ENCODE results near the gene PXT1. TPM values are rescaled to one million over a fixed set of nuclear protein-coding genes. Genes with fewer than 3 reads are reported as not detected.
A peak's percentile ranks its signal among the peaks of the same experiment; 100 is the strongest.
"Not testable (repeated sequence)": the region's sequence is repeated elsewhere in the genome, so short reads cannot be mapped to it uniquely, and the experiment has no call there.

Gene PXT1
- total RNA-seq, 1 donor from 2014 or later, result 0.10 TPM

DNA sequence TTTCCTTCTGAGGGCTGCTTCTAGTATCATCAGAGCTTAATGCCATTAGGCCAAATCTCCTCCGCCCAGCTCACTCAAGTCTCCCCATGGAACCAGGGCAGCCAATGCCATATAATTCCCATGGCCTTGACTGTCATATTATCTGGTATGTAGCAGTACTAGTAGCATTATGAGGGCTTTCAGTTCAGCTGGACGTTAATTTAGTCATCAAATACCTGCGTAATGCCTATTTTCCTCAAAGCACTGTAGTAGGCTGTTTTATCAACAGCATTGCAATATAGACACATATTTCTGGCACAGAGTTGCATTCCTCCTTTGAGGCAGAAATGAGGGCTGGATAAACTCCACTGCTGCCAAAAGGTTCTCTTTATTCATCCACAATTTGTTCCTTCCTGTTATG lies 1.8 kb upstream of the PXT1 start:
- no peak for ATAC-seq
- no peak for DNase-seq (ENCODE audit: low spot score)

DNA sequence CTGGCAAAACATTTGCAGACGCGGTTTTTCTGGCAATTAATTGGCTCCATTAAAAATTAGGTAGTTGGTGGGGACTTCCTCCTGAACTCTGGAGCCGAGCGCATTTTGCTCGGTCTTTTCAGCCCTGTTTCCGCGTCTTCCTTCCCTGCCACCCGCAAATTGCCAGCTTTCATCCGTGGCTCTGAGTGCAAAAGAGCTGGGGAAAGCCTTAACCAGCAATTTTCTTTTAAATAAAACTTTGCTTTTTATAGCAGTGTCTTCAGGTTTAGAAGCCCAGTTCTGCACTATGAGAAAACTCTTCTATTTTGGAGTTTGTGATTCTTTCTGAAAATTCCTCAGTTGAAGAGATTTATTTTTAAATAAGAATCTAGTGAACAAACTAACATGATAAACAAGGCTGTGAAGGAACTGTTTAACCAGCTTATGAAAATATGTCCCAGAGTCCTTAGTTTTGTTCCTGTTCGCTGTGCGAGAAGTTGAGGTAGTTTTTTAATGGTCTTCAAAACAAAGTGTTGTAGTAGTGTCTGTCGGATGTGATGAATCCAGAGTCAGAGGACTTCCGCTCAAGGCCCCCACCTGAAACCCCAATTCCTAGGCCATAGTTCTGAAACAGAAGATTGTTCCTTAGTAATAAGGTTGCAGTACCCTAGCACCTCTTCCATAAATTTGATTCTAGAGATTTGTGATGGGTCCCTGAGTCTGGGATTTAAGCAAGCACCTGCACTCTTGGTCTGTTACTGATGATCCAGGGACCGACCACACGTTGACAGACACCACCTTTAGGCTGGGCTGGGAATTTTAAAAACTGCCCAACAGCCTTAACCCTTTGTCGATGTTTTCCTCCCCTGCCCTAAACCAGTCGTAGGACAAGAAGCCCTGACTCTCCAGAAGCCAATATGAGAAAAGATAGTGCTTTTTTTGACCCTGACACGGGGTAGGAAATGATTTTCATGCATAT lies 1.1 kb upstream of the PXT1 start:
- DNase-seq (ENCODE audit: low spot score) (no peak), ATAC-seq (peak; percentile 30)

DNA sequence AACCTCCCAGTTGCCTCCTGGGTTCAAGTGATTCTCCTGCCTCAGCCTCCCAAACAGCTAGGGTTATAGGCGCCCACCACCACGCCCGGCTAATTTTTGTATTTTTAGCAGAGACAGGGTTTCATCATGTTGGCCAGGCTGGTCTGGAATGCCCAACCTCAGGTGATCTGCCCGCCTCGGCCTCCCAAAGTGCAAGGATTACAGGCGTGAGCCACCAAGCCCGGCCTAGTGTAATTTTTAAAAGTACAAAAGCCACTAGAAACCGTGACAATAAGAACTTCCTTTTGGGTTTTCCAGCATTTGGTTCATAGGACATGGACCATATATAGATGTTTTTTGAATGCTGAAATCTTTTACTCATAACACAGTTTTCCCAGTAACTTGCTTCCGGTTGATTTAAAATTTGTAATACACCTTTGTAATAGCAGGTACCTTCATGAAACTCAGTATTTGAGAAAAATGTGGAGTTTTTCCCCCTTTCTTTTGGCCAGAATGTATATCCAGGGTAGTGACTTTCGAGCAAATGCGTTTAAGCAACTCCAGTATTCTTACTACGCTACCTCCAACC lies 467 bp downstream of the PXT1 start:
- DNase-seq (ENCODE audit: low spot score), result no peak
- ATAC-seq, result no peak

DNA sequence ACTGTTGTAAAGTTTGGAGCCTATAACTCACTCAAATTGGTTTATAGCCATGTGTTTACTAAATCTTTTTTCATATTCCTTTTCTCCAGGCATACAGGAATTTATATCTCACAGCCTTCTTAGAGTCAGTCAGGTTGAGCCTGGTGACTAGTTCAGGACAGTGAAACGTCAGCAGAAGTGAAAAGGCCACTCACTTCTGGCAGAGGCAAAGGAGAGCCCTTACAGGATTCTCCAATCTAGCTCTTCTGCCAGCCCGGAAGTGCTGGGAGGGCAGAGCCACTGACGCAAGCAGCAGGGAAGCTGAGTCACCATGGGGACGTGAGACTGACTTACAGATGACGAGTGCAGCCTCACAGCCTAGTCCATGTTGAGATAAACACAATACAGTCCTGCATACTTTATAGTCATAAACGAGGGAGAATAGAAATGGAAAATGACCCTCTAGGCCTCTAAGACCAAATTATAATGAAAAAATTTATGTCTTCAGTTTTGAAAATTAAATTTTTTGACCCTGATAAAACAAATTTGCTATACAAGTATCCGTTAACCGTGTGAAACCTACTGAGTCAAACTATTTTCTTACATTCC lies 1.3 kb downstream of the PXT1 start:
- ATAC-seq (peak; percentile 79), DNase-seq (ENCODE audit: low spot score) (peak; percentile 97)

DNA sequence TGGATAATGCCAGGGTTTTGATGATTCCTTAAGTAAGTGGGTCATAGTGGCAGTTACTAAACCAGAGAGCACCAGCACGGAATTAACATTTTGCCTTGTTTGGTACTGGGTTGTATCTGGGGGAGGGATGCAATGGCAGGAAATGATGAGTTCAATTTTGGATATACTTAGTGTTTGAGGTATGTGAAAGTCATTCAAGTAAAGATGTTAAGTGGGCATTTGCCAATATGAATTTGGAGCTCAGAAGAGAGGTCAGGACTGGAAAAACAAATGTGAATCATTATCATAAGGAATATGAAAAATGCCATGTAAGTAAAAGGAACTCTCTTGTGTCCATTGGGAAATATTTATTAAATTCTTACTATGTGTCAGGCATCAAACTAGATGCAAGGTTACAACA lies 6.2 kb downstream of the PXT1 start:
- DNase-seq (ENCODE audit: low spot score) (no peak), ATAC-seq (no peak)

DNA sequence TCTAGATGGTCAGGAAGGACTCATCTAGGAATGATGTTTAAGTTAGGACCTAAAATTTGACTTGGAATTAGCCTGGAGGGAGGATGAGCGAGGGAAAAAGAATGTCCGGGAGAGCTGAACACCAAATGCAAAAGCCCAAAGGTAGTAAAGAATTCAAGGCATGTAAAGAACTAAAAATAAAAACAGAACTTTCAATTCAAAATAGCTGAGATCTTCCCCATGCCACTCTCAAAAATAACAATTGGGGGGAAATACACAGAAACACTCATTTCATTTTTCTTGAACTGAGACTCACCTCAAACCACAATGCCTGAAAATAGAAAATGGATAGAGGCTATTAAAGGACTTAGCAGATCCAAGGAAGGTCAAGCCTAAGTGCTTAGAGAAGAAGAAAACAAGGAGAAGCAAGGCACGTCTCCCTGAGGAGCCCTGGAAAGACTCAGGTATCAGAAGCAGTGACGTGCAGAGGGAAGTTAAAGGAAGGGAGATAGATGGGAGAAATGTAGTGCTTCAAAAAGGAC lies 10.4 kb downstream of the PXT1 start:
- ATAC-seq, result no peak
- no peak for DNase-seq (ENCODE audit: low spot score)

DNA sequence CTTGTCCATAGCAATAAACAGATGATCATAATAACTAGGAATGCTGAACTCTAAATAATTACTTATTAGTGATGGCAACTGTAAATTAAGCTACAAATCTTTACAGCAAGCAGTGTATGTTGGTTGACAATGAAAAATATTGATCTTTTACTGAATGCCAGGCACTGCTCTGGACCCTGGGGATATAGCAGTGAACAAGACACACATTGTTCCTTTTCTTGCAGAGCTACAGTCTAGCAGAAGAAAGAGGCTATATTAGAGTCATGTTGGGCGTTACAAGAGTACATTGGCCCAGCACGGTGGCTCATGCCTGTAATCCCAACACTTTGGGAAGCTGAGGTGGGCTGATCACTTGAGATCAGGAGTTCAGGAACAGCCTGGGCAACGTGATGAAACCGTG lies 11.5 kb downstream of the PXT1 start:
- no peak for ATAC-seq
- DNase-seq (ENCODE audit: low spot score), result no peak

DNA sequence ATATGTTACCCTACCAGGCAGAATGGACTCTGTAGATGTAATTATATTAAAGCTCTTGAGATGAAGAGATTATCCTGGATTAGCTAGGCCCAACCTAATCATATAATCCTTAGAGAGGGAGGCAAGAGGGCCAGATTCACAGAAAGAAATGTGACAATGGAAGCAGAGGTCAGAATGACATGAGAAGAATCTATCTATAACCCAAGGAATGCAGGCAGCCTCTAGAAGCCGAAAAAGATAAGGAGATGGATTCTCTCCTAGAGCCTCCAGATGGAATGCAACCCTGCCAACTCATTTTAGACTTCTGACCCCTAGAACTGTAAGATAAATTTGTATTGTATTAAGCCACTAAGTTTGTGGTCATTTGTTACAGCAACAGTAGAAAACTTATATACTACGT lies 12.3 kb downstream of the PXT1 start:
- ATAC-seq (no peak), DNase-seq (ENCODE audit: low spot score) (no peak)

DNA sequence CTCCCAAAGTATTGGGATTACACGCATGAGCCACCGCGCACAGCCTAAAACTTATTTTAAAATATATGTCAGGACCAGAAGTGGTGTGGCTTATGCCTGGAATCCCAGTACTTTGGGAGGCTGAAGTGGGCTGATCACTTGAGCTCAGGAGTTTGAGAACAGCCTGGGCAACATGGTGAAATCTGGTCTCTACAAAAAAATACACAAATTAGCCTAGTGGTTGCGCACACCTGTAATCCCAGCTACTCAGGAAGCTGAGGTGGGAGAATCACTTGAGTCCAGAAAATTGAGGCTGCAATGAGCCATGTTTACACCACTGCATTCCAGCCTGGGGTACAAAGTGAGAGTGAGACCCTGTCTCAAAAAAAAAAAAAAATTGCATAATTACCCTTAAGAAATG lies 13.7 kb downstream of the PXT1 start:
- peak; percentile 61 for ATAC-seq
- DNase-seq (ENCODE audit: low spot score), result no peak

DNA sequence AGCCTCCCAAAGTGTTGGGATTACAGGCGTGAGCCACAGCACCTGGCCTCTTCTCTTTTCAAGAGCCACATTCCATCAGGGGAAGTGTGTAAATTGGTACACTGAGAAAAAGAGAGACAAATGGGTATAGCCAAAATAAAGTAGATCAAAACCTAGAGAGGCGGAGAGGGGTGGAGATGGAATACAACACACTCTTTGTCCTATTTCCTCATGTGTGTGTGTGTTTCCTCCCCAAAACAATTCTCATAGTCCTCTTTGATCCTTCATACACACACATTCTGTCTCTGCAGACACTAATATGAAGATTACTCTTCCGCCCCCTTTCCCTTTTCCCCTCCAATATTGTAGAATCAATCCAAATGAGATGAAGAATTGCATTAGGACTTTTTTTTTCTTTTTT lies 16.0 kb downstream of the PXT1 start:
- no peak for ATAC-seq
- no peak for DNase-seq (ENCODE audit: low spot score)

DNA sequence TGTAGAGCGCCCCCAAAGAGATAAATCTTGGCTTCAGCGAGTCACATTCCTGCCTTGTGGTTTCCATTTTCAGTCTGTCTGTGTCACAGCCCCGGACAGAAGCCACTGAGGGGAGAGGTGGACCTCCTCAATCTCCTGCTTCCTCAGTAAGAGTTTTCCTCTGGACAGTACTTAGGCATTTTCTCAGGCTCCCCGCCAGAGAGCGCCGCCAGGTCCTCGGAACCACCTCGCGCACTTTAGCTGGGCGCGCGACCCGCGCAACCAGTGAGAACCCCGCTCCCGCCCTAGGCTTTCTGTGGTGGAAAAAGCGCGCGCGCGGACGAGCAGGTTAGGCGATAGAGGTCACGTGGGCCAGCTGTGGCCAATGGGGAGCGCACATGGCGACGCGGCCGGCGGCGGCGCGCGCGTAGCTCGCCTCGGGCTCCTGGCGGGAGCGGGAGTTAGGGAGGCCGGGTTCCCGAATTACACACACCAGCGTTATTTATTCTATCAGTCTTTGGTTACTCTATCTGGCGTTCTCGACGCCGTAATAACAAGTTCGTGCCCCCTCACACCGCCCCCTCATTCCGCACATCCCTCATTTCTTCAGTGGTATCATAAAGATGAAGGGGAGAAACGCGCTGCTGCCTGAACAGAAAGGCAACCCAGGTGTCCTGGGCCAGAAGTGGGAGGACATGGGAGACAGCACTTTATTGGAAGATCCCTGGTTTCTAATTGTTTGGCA lies 19.4 kb downstream of the PXT1 start:
- ATAC-seq (peak; percentile 98), DNase-seq (ENCODE audit: low spot score) (peak; percentile 99)

DNA sequence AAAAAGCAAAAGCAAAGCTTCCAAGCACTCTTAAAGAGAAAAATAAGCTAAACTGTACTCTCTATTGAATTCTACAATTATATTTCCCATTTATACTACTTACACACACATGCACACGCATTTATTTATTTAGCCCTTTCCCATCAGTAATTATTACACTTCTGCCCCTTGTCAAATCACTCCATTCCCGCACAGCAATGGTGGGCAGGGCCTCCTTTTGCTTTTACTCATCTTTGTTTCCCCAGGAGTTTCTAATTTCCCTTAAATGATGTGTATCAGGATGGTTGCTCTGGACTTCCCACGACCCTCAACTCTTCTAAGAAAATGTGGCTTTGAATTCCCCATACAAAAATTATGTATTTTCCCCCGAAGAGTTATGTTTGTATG lies 19.9 kb downstream of the PXT1 start:
- DNase-seq (ENCODE audit: low spot score), result no peak
- ATAC-seq, result no peak

DNA sequence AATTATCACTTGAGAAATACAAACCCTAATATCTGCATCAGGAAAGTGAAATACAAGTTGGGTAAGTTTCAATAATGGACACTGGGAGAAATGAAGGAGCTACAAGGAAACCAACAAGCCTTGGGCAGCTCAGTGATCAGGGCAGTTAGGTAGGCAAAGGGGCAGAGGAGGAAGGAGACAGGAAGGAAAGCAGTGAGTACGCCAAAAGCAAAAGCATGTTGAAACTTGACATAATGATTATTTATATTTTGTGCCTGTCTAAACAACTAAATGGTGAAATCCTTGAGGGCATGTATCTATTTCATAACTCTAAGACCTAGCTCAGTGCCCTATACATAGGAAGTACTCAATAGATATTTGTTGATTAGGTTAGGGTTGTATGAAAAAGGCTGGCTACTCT lies 23.3 kb downstream of the PXT1 start:
- ATAC-seq (no peak), DNase-seq (ENCODE audit: low spot score) (no peak)

DNA sequence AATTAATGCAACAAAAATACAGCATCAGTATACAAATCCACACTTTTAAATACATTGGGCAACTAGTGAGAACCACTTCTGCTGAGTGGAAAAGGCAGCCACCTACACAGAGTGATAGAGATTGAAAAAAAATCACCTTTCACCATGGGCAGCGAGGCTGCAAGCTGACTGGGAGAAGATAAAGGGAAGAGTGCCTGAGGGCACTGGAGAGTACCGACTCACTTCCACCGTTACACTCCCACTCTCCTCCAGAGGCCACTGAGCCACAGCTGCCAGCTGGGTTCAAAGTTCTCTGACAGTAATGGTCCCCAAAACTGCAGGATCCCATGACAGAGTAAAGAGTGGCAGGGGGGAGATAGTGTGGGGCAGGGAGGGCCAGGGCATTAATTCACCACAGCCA lies 24.1 kb downstream of the PXT1 start:
- ATAC-seq (no peak), DNase-seq (ENCODE audit: low spot score) (no peak)

DNA sequence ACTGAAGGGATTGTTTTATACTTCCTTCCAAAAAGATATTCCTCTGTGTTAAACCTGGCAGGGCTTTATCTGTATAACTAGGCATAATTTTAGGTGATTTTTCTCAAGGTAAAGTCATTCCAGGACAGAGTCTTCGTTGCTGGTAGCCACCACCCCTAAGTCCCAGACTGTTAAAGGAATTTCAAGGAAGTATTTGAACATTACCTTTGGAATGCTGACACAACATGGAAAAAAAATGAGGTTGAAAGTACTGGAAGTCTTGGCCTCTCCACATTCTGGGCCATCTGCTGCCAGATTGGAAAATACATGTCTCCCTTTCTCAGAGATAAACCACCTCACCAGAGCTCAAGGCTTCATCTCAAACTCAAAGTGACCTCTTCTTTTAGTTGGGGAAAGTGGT lies 28.2 kb downstream of the PXT1 start:
- ATAC-seq (peak; percentile 34), DNase-seq (ENCODE audit: low spot score) (no peak)

DNA sequence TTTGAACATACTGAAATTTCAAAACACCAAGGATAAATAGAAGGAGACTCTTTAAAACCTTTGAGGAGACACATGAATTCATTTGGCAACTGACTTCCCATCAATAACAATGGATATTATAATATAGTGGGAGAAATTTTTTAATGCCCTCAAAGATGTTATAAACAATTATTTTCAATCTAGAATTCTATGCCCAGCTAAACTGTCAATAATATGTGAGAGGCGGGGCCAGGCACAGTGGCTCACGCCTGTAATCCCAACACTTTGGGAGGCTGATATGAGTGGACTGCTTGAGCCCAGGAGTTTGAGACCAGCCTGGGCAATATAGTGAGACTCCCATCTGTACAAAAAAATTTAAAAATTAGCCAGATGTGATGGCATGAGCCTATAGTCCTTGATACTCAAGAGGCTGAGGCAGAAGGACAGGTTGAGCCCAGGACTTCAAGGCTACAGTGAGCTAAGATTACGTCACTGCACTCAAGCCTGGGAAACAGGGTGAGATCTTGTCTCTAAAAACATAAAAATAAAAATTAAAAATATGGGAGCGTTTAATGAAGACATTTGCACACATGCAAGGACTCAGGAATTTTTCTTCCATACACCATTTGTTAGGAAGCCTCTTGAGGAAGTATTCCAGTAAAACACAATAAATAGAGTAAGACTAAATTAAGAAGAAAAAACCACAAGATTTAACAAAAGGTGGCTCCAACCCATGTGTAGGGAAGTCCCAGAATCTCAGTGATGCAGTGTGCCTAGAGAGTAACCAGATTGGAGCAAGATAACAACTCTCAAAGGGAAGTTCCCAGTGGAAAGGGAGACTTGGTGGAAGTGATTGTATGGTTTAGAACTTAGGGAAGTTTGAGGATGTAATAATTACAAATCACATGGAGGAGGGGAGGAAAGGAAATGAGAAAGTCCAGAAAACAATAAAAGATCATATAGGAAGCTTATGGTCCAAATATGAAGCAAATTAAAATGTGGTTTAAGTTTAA lies 28.9 kb downstream of the PXT1 start:
- DNase-seq (ENCODE audit: low spot score) (no peak), ATAC-seq (no peak)

DNA sequence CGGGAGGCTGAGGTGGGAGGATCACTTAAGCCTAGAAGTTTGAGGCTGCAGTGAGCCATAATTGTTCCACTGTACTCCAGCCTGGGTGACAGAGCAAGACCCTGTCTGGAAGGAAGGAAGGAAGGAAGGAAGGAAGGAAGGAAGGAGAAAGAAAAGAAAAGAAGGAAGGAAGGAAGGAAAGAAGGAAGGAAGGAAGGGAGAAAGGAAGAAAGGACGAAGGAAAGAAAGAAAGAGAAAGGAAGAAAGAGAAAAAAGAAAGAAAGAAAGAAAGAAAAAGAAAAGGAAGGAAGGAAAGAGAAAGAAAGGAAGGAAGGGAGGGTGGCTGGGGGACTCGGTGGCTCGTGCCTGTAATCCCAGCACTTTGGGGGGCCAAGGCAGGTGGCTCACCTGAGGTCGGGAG lies 32.9 kb downstream of the PXT1 start:
- not testable (repeated sequence) for ATAC-seq; DNase-seq (ENCODE audit: low spot score)

DNA sequence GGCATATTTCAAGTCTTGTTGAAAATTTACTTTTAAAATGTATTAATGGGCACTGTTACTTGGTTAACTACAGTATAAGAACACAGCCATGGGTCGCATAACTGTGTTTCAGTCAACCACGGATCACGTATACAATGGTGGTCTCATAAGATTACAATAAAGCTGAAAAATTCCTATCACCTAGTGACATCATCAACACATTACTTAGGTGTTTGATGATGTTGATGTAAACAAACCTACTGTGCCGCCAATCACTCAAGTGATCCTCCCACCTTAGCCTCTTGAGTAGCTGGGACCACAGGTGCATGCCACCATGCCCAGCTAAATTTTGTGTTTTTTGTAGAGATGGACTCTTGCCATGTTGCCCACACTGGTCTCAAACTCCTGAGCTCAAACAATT lies 38.5 kb downstream of the PXT1 start:
- no peak for ATAC-seq
- no peak for DNase-seq (ENCODE audit: low spot score)

DNA sequence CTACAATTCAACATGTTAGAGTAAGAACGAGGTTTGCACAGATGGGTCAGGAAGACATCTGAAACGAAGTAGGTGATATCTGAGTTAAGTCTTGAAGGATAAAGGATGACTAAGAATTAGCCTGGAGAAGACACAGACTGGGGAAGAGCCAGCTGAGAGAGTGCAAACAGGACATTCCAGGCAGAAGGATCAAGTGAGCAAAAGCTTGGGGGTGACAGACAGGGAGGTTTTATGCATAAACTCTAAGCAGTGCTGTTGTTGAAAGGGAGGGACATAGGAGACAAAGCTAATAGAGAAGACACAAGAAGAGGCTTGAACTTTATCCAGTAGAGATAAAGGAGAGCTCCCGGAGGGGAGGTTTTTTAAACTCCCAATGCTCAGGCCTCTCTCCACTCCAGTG lies 40.2 kb downstream of the PXT1 start:
- no peak for ATAC-seq
- no peak for DNase-seq (ENCODE audit: low spot score)

DNA sequence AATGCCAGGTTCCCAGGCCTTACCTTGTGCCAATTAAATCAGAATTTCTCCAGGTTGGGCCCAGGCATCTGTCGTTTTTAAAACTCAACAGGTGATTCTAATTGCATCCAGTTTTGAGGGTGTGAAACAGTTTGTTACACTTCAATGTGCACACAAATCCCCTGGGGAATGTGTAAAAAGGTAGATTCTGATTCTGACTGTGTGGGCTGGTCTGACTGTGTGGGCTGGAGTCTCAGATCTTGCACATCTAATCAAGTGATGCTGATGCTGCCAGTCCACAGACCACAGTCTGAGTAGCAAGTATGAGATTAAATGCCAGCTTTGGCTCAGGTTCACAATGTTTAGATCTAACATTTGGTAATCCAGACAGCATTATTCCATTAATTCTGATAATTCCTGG lies 42.7 kb downstream of the PXT1 start:
- no peak for DNase-seq (ENCODE audit: low spot score)
- no peak for ATAC-seq

Data from left lobe of liver (tissue), 2 donors.